Activated CD4-positive, alpha-beta memory T cell treated with anti-CD3 and anti-CD28 coated beads for 36 hours (primary cell): ENCODE data around the gene OR10H4. TPM values are rescaled to one million over a fixed set of nuclear protein-coding genes. Genes with fewer than 3 reads are reported as not detected.
A peak's percentile ranks its signal among the peaks of the same experiment; 100 is the strongest.
"Not testable (repeated sequence)": the region's sequence is repeated elsewhere in the genome, so short reads cannot be mapped to it uniquely, and the experiment has no call there.

Experiments
- CTCF ChIA-PET: fragments of 350-600 bp; sonication (Branson Sonifier 250); formaldehyde crosslinking; loops from one replicate; lab custom pipeline; 2021; ENCODE audit warnings: antibody characterized with exemption, inconsistent platforms; lab: Charles Lee
- POLR2A ChIA-PET: fragments of 350-600 bp; sonication (Branson Sonifier 250); formaldehyde crosslinking; loops from one replicate; lab custom pipeline; 2021; ENCODE audit warnings: antibody characterized with exemption; lab: Charles Lee
- DNase-seq: peaks from one replicate; pipeline ENCODE4 v3.0.0-alpha.2; 2020
- H3K27ac Mint-ChIP-seq: one replicate; pipeline ENCODE4 v1.8.0; 2021; ENCODE audit warnings: mixed read lengths
- H3K27me3 Mint-ChIP-seq: one replicate; pipeline ENCODE4 v1.8.0; 2021; ENCODE audit warnings: mixed read lengths
- H3K36me3 Mint-ChIP-seq: one replicate; pipeline ENCODE4 v1.8.0; 2021; ENCODE audit warnings: mixed read lengths
- H3K4me1 Mint-ChIP-seq: one replicate; pipeline ENCODE4 v1.8.0; 2021; ENCODE audit warnings: low read depth, mixed read lengths
- H3K4me3 Mint-ChIP-seq: one replicate; pipeline ENCODE4 v1.8.0; 2021; ENCODE audit warnings: mild to moderate bottlenecking, mixed read lengths
- H3K9me3 Mint-ChIP-seq: one replicate; pipeline ENCODE4 v1.8.0; 2021; ENCODE audit warnings: mixed read lengths
- intact Hi-C: fragments of 100-400 bp; cut with micrococcal nuclease; formaldehyde crosslinking; loops from one replicate; pipeline ENCODE4 v1.15.1; 2023
- total RNA-seq, 2 experiments: library from RNA; stranded (reverse); gene quantifications; one replicate each; pipeline ENCODE4 v1.2.3, GENCODE V29; 2021

OR10H4 gene, protein sequence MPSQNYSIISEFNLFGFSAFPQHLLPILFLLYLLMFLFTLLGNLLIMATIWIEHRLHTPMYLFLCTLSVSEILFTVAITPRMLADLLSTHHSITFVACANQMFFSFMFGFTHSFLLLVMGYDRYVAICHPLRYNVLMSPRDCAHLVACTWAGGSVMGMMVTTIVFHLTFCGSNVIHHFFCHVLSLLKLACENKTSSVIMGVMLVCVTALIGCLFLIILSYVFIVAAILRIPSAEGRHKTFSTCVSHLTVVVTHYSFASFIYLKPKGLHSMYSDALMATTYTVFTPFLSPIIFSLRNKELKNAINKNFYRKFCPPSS
- not detected for total RNA-seq

DNA sequence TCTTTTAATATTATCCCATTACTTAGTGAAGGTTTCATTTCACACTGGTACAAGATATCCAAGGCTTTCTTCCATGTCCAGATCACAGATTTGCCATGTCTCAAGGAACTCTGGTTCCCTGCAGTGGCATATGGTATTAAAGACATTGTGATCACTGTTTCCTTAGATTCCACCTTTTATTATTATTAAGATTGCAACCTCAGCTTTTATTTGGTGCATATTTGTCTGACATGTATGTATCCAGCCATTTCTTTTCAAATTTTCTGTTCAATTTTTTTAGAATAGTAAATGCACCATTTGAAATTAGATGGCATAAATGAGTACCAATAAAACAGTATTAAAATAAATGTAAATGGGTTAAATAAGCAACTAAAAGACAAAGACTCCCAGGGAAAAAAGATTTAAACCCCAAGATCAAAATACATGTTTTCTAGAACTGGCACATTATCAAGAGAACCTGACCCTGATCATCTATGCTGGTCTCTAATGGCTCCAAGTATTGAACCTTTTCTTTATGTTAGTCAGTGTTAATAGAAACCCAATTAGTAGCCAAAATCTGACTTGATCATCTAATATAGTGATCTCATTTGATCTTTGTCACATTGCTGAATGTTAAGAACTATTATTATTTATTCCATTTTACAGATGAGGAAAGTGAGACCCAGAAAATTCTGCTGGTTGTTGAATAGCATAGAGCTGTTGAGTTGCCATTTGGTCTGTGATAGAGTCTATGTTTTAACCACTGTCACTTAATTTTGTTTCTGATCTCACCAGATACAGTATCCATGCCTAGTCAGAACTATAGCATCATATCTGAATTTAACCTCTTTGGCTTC is at the start of gene OR10H4:
OR10H4 (plus strand) TSS at position 786 of the 836 bp plus-strand sequence; CDS start at position 786, 0 bp downstream.
- H3K27ac Mint-ChIP-seq = no peak within 1 kb of the TSS
- no peak within 1 kb of the TSS for H3K4me3 Mint-ChIP-seq
- POLR2A ChIA-PET = no interaction called here
- H3K4me1 Mint-ChIP-seq = no peaks in the 10 kb centered on the region
- H3K9me3 Mint-ChIP-seq = peaks cover 20% of the 10 kb centered on the region
- intact Hi-C loops = no loop called here
- CTCF ChIA-PET = no interaction called here
- H3K27me3 Mint-ChIP-seq = peaks cover 39% of the 10 kb centered on the region
- no peak for DNase-seq
- peaks cover 5% of the 10 kb centered on the region for H3K36me3 Mint-ChIP-seq

DNA sequence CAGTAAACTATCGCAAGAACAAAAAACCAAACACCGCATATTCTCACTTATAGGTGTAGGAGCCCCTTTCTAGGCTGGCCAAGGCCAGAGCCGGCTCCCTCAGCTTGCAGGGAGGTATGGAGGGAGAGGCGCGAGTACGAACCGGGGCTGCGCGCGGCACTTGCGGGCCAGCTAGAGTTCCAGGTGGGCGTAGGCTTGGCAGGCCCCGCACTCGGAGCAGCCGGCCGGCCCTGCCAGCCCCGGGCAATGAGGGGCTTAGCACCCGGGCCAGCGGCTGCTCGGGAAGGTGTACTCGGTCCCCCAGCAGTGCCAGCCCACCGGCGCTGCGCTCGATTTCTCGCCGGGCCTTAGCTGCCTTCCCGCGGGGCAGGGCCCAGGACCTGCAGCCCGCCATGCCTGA is 49.2 kb upstream of the OR10H4 start:
- DNase-seq, H3K4me3 Mint-ChIP-seq, CTCF ChIA-PET, H3K4me1 Mint-ChIP-seq, intact Hi-C loops, H3K9me3 Mint-ChIP-seq, H3K27ac Mint-ChIP-seq, H3K36me3 Mint-ChIP-seq, POLR2A ChIA-PET: not testable (repeated sequence)
- peaks cover 30% of the 10 kb centered on the region for H3K27me3 Mint-ChIP-seq

DNA sequence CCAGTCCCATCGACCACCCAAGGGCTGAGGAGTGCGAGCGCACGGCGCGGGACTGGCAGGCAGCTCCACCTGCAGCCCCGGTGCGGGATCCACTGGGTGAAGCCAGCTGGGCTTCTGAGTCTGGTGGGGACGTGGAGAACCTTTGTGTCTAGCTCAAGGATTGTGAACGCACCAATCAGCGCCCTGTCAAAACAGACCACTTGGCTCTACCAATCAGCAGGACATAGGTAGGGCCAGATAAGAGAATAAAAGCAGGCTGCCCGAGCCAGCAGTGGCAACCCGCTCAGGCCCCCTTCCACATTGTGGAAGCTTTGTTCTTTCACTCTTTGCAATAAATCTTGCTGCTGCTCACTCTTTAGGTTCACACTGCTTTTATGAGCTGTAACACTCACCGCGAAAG is 48.8 kb upstream of the OR10H4 start:
- H3K27ac Mint-ChIP-seq, H3K9me3 Mint-ChIP-seq, H3K36me3 Mint-ChIP-seq, POLR2A ChIA-PET, H3K4me1 Mint-ChIP-seq, intact Hi-C loops, DNase-seq: not testable (repeated sequence)
- H3K27me3 Mint-ChIP-seq = peaks cover 32% of the 10 kb centered on the region
- peak overlapping the region; percentile 51 for H3K4me3 Mint-ChIP-seq
- CTCF ChIA-PET = interaction anchor here (0.6 kb wide), 1 partner anchor 936 kb away, joined by 3 read pairs; no protein-coding TSS in a partner anchor

DNA sequence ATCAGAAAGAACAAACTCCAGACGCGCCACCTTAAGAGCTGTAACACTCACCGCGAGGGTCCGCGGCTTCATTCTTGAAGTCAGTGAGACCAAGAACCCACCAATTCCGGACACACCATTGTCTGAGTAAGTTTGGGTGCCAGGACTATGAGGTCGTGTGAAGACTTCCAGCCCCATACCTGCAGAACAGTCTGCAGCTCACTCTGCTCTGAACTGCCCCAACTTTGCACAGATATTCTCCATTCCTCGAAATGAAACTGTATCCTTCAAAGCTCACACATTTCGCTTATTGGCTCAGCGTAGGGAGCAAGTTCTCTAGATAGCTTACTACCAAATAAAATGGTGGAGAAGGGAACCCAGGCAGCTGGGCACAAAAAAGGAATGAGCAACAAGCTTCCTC is 48.3 kb upstream of the OR10H4 start:
- POLR2A ChIA-PET = no interaction called here
- peaks cover 4% of the 10 kb centered on the region for H3K9me3 Mint-ChIP-seq
- peak overlapping the region; percentile 51 for H3K4me3 Mint-ChIP-seq
- intact Hi-C loops = no loop called here
- H3K4me1 Mint-ChIP-seq = peaks cover 8% of the 10 kb centered on the region
- H3K27me3 Mint-ChIP-seq = peaks cover 35% of the 10 kb centered on the region
- CTCF ChIA-PET = interaction anchor here (0.6 kb wide), 1 partner anchor 937 kb away, joined by 3 read pairs; no protein-coding TSS in a partner anchor
- no peaks in the 10 kb centered on the region for H3K36me3 Mint-ChIP-seq
- no peak for DNase-seq
- H3K27ac Mint-ChIP-seq = no peak overlapping the region

DNA sequence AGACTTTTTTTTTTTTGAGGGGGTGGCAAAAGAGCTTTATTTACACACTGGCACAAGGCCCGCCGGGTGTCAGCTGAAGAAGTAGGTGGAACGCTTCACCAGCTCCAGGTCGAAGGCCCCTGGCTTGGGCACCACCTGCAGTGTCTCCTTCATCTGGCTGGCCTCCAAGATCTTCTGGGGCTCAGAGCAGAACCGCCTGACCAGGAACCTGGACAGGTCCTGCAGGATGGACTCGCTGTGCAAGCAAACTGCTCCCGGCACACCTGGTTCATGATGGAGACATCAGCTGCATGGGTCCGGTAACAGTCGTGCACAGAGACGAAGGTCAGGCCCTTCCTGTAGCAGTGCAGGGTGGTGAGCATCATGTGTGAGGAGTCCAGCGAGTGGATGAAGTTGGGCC is 46.6 kb upstream of the OR10H4 start:
- Mint-ChIP-seq H3K9me3 (peaks cover 4% of the 10 kb centered on the region), H3K27me3 (peaks cover 38% of the 10 kb centered on the region), H3K36me3 (no peaks in the 10 kb centered on the region), H3K27ac (no peak overlapping the region), H3K4me3 (no peak overlapping the region), H3K4me1 (peaks cover 8% of the 10 kb centered on the region)
- CTCF ChIA-PET = no interaction called here
- DNase-seq = no peak
- intact Hi-C loops = no loop called here
- POLR2A ChIA-PET = no interaction called here

DNA sequence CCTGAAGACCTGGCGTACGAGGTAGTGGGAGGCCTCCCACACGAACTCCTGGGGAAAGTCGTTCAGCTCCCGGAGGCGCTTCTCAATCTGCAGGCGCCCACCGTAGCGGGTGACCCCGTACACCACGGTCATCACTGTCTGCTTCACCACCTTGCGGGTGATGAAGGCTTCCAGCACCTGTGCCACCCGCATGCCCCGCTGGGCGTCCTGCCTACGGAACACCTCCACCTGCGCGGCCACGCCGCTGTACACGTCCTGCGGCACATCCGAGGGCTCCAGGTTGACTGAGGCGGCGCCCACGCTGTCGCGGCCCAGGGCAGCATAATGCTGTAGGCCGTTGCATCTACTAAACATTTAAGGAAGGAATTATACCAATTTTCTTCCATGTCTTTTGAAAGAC is 45.9 kb upstream of the OR10H4 start:
- CTCF ChIA-PET, H3K4me1 Mint-ChIP-seq, H3K27ac Mint-ChIP-seq, DNase-seq, H3K4me3 Mint-ChIP-seq, H3K36me3 Mint-ChIP-seq, H3K9me3 Mint-ChIP-seq, intact Hi-C loops, POLR2A ChIA-PET: not testable (repeated sequence)
- H3K27me3 Mint-ChIP-seq = peaks cover 40% of the 10 kb centered on the region

DNA sequence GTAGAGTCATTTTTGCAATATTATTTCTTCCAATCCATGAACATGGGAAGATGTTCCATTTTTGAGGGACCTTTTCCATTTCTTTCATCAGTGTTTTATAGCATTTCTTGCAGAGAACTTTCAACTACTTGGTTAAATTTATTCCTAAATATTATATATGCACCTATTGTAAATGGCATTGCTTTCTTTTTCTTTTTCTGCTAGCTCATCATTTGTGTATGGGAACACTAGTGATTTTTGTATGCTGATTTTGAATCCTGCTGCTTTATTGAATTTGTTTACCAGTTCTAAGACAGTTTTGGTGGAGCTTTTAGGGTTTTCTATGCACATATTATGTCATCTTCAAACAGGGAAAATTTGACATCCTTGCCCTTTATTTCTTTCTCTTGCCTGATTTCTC is 43.8 kb upstream of the OR10H4 start:
- Mint-ChIP-seq H3K9me3 (peaks cover 4% of the 10 kb centered on the region), H3K4me1 (peaks cover 8% of the 10 kb centered on the region), H3K27me3 (peaks cover 45% of the 10 kb centered on the region), H3K27ac (no peak overlapping the region), H3K36me3 (no peaks in the 10 kb centered on the region), H3K4me3 (no peak overlapping the region)
- intact Hi-C loops = no loop called here
- POLR2A ChIA-PET = no interaction called here
- no peak for DNase-seq
- CTCF ChIA-PET = no interaction called here

DNA sequence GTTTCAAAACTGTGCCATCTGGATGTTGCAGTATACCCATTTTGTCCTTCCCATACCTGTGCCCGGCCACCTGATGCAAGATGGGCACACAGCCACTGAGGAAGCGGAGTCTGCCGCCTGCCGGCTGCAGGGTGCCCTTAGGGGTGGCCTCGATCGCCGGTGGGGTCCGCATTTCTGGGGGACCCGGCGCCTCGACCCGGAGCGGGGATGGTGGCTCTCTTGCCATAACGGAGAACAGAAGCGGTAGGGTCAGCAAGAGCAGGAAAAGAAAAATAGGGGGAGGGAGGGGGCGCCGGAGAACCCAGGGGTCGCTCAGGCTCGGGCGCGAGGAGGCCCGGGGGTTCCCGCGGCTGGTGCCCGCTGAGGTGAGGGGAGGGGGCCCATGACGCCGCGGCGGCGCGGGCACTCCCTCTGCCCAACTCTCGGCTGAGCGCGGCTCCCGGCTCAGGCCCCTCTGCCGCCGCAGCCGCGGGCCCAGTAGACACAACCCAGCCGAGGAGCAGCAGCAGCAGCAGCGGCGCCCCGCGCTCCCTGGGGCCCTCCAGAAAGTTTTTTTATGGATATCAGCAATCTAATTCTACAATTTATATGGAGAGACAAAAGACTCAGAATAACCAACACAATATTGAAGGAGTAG is 37.1 kb upstream of the OR10H4 start:
- H3K27me3 Mint-ChIP-seq = peaks cover 53% of the 10 kb centered on the region

DNA sequence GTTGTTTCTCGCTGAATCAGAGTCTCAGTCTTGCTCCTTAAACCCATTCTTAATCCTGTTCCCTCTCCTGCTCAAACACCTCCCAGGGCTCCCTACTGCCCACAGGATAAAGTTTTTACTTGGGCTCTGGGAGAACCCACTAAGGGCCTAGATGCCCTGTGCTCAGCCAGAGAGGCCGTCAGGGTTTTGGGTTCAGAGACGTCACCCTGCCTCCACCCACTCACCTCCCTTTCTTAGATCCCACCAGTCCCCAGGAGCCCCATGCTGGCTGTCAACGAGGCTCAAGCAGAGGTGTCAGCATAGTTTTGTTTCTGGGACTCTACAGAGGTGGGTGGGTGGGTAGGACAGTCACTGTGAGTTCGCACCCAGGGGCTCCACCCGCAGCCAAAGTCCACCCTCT is 35.4 kb upstream of the OR10H4 start:
- Mint-ChIP-seq H3K4me1 (no peaks in the 10 kb centered on the region), H3K9me3 (peaks cover 8% of the 10 kb centered on the region)
- POLR2A ChIA-PET = no interaction called here

More for the DNA sequence above, 37.1 kb upstream of the OR10H4 start:
- H3K27ac Mint-ChIP-seq = no peak overlapping the region
- POLR2A ChIA-PET = no interaction called here
- no peaks in the 10 kb centered on the region for H3K4me1 Mint-ChIP-seq
- DNase-seq = no peak
- H3K4me3 Mint-ChIP-seq = no peak overlapping the region
- H3K36me3 Mint-ChIP-seq = peaks cover 2% of the 10 kb centered on the region
- CTCF ChIA-PET = no interaction called here
- H3K9me3 Mint-ChIP-seq = peaks cover 8% of the 10 kb centered on the region
- intact Hi-C loops = no loop called here

DNA sequence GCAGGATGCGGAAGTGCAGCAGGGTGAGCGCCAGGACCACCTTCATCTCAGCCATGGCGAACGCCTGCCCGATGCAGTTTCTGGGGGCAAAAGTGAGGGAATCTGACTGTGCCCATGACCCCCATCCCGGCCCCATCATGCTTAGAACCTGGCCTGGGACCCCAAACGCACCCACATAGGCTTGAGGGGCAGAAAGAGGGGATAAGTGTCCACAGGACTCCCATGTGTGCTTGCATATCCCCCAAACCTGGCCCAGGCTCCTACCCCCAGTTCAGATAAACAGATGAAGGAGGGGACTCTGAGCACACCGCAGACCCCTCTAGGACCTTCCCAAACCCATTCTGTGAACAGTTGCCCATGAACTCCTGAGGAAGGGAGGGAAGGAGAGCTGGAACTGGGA is 35.0 kb upstream of the OR10H4 start:
- H3K27me3 Mint-ChIP-seq = peaks cover 61% of the 10 kb centered on the region

More for the DNA sequence above, 35.4 kb upstream of the OR10H4 start:
- Mint-ChIP-seq H3K27me3 (peaks cover 57% of the 10 kb centered on the region), H3K27ac (no peak overlapping the region), H3K4me3 (no peak overlapping the region), H3K36me3 (peaks cover 2% of the 10 kb centered on the region)
- CTCF ChIA-PET = no interaction called here
- no peak for DNase-seq
- intact Hi-C loops = no loop called here

DNA sequence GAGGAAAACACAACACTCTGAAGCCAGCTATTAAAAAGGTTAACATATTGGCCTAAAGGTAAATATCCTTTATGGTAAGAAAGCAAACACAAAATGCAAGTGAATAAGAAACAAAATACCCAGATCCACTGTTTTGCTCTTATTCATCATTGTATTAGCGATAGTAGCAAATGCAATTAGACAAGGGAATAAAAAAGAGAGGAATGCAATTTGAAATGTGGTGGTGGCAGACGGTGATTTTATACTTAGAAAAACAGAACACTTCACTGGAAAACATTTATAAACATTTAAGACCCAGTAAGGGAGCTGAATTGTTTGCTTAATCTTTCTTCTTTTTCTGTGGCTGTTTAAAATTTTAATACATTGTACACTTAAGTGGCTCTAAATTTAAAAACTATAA is 33.7 kb upstream of the OR10H4 start:
- intact Hi-C loops = no loop called here
- POLR2A ChIA-PET = no interaction called here
- no peak overlapping the region for H3K27ac Mint-ChIP-seq
- H3K36me3 Mint-ChIP-seq = peaks cover 2% of the 10 kb centered on the region
- peaks cover 8% of the 10 kb centered on the region for H3K9me3 Mint-ChIP-seq
- no peaks in the 10 kb centered on the region for H3K4me1 Mint-ChIP-seq
- CTCF ChIA-PET = interaction anchor here (1.5 kb wide), 1 partner anchor 271 kb away, joined by 3 read pairs; no protein-coding TSS in a partner anchor
- DNase-seq = no peak
- H3K4me3 Mint-ChIP-seq = no peak overlapping the region
- peaks cover 57% of the 10 kb centered on the region for H3K27me3 Mint-ChIP-seq

More for the DNA sequence above, 35.0 kb upstream of the OR10H4 start:
- CTCF ChIA-PET = no interaction called here
- no peak overlapping the region for H3K27ac Mint-ChIP-seq
- no peaks in the 10 kb centered on the region for H3K4me1 Mint-ChIP-seq
- intact Hi-C loops = no loop called here
- H3K36me3 Mint-ChIP-seq = peaks cover 2% of the 10 kb centered on the region
- H3K4me3 Mint-ChIP-seq = no peak overlapping the region
- H3K9me3 Mint-ChIP-seq = peaks cover 8% of the 10 kb centered on the region
- DNase-seq = no peak
- POLR2A ChIA-PET = no interaction called here

DNA sequence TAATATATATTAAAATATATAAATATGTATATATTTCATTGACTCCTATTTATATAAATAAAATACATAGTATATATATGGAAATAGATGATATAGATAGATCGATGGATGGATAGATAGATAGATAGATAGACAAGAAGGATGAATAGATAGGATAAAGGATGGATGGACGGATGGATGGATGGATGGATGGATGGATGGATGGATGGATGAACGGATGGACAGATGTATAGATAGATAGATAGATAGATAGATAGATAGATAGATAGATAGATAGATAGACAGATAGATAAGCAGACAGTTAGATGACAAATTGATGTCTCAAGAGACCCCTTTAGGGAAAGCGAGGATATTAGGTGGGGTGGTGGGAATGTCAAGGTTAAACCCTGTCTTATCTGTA is 29.6 kb upstream of the OR10H4 start:
- H3K27ac Mint-ChIP-seq = no peak overlapping the region
- intact Hi-C loops = no loop called here
- H3K4me3 Mint-ChIP-seq = no peak overlapping the region
- no peaks in the 10 kb centered on the region for H3K4me1 Mint-ChIP-seq
- ChIA-PET CTCF (no interaction called here), POLR2A (no interaction called here)
- peaks cover 53% of the 10 kb centered on the region for H3K27me3 Mint-ChIP-seq
- DNase-seq = no peak
- peaks cover 2% of the 10 kb centered on the region for H3K36me3 Mint-ChIP-seq
- peaks cover 8% of the 10 kb centered on the region for H3K9me3 Mint-ChIP-seq
